HG03439 (cell line): ENCODE results near the gene TSSK3.
"Not testable (repeated sequence)": the region's sequence is repeated elsewhere in the genome, so short reads cannot be mapped to it uniquely, and the experiment has no call there.

Experiments used
- ATAC-seq: cut with Tn5 transposase; IDR thresholded peaks from one replicate; pipeline ENCODE4 v1.9.1; 2021; ENCODE audit warnings: mild to moderate bottlenecking, moderate library complexity; ENCODE audit not compliant: unreplicated experiment

The TSSK3 gene

DNA sequence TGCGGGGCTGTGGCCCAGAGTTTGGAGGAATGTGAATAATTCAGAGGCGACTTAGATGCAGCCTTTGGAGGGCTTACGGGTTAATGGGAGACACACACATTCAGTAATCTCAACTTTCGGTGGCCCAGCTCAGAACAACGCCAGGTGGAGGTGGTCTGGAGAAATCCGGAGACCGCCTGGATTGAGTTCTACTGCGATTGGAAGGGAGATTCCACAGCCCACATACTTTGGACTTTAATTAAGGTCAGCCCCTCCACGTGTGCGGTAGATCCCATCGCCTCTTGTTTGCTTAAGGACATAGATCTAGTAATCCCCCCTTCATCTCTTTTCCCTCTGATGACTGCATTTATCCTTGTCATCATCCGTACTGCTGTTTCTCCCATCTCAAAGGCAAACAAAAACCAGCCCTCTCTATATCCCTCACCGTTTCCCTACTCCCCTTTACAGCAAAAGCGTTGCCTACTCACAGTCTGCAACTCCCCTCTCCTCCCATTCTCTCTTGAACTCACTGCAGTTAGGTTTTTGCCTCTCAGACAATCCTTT lies 32.6 kb downstream of the TSSK3 start:
- ATAC-seq, result no peak

GRCh38 chr1:32396524-32396923 lies 34.2 kb downstream of the TSSK3 start:
- ATAC-seq, result not testable (repeated sequence)

GRCh38 chr1:32398401-32398800 lies 36.1 kb downstream of the TSSK3 start:
- ATAC-seq, result no peak

DNA sequence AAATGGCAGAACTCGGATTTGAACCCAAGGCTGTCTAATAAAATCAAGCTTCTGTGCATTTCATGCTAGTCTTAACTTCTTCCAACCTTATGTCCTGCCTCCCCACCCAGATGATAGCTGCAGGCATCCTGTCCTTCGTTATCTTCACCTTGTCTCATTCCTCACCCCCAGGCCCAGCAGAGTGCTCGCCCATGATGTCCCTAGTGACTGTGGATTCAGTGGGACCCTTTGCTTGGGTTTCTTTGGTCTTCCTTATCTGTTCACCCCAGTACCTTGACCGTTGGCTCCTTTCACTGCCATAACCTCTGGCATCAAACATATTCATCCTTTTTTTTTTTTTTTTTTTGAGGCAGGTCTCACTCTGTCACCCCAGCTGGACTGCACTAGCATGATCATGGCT lies 37.5 kb downstream of the TSSK3 start:
- no peak for ATAC-seq

- no peak for ATAC-seq
Observed at GRCh38 chr1:32400876-32401631, 38.7 kb downstream of the TSSK3 start.

DNA sequence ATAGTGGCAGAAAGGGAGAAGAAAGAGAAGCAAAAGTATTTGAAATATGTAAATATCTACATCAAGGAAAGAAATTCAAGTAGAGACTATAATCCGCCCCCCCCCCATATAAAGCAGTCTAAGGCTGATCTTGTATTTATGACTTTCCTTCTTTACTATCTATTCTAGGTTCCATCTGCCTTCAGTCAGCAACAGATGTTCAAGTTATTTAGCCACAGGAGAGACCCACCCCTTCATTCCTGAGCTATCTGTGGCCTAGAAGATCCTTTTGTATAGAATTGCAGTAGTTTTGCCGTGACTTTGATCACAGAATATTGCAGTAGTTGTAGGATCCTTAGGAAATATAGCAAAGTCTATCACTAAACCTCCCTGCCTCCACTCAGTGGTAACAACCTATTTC lies 42.6 kb downstream of the TSSK3 start:
- no peak for ATAC-seq

GRCh38 chr1:32405672-32406467 lies 43.5 kb downstream of the TSSK3 start:
- no peak for ATAC-seq

GRCh38 chr1:32406629-32407111 lies 44.3 kb downstream of the TSSK3 start:
- ATAC-seq, result no peak

DNA sequence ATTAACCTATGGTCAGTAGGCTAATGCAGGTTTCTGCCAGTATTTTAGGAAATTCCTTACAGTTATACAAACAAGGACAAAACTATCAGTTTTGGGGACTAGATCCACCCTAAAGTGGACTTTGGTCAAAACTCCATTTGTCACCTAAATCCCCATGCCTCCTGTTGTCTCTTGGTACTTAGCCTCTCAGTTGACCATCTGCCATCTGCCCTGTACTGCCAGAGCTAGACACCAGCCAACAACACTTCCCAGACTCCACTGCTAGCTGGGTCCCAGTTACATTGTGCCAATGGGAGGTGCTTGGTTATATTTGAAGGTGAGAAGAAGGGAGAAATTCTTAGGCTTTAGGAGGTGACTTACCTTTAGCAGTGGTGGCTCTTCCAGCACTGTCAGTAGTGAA lies 48.9 kb downstream of the TSSK3 start:
- ATAC-seq, result no peak

DNA sequence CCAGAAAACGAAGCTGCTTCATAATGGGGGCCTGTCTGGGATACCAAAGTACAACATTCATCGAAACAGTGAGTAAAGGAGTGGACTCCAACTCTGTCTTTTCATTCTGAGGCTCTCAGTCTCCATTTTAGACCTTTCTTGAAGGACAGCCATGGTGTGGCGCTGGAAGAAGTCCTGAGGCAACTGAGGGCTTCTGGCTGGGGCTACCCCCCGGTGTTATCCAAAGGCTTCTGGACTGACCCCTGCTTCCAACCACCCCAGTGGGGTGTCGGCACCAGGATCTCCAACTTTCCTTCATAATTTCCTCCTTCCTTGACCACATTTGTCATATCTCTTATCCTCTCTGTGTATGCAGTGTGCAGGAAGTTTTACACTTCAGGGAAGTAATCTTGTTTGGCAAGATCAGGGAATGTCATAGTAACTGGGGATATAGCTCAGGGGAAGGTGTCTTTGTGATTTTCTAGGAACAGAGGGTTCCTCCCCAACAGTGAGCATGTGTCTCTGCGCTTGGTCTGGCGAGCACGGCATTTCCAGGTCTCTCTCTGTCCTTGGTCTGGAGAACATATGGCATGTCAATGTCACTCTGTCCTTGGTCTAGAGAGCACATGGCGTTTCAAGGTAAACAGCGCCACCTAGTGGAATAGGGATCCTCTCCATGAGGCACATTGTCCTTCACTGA lies 51.3 kb downstream of the TSSK3 start:
- no peak for ATAC-seq
